ENCODE results near the gene OSBPL9. TPM values are rescaled to one million over a fixed set of nuclear protein-coding genes. Genes with fewer than 3 reads are reported as not detected.
"Not testable (repeated sequence)": the region's sequence is repeated elsewhere in the genome, so short reads cannot be mapped to it uniquely, and the experiment has no call there.

Gene OSBPL9
- polyA plus RNA-seq, 10 donors, result 41.7 to 76.2 (median 59.1) TPM

- DNase-seq, result peak in 1 of 3 donors; percentile 15
These were observed 10.8 kb upstream of the OSBPL9 start for GRCh38 chr1:51605961-51606723.

GRCh38 chr1:51607681-51608095 is 9.2 kb upstream of the OSBPL9 start:
- no peak for DNase-seq

GRCh38 chr1:51610104-51610503 is 6.8 kb upstream of the OSBPL9 start:
- not testable (repeated sequence) for DNase-seq

- no peak for DNase-seq
These were observed 6.3 kb upstream of the OSBPL9 start for GRCh38 chr1:51610637-51611036.

GRCh38 chr1:51612447-51612961 is 4.4 kb upstream of the OSBPL9 start:
- no peak for DNase-seq

- DNase-seq, result no peak
These were observed 1.1 kb upstream of the OSBPL9 start for GRCh38 chr1:51615780-51616291.

GRCh38 chr1:51616490-51616889 is 402 bp upstream of the OSBPL9 start:
- DNase-seq, result no peak

- no peak for DNase-seq
These were observed 1.8 kb downstream of the OSBPL9 start for GRCh38 chr1:51618715-51619114.

GRCh38 chr1:51620470-51620869 is 3.6 kb downstream of the OSBPL9 start:
- DNase-seq, result no peak

- no peak for DNase-seq
These were observed 4.3 kb downstream of the OSBPL9 start for GRCh38 chr1:51621161-51621560.

- DNase-seq, result no peak
These were observed 5.1 kb downstream of the OSBPL9 start for GRCh38 chr1:51621841-51622454.

- DNase-seq, result peak in 1 of 3 donors; percentile 38
These were observed 5.6 kb downstream of the OSBPL9 start for GRCh38 chr1:51622455-51622913.

- DNase-seq, result no peak
These were observed 6.1 kb downstream of the OSBPL9 start for GRCh38 chr1:51623025-51623424.

GRCh38 chr1:51623450-51623849 is 6.6 kb downstream of the OSBPL9 start:
- no peak for DNase-seq

- no peak for DNase-seq
These were observed 8.0 kb downstream of the OSBPL9 start for GRCh38 chr1:51624855-51625254.

GRCh38 chr1:51627672-51628071 is 10.8 kb downstream of the OSBPL9 start:
- peak in 1 of 3 donors; percentile 22 for DNase-seq

- DNase-seq, result no peak
These were observed 12.1 kb downstream of the OSBPL9 start for GRCh38 chr1:51628715-51629590.

GRCh38 chr1:51629918-51630317 is 13.0 kb downstream of the OSBPL9 start:
- DNase-seq, result no peak

GRCh38 chr1:51630393-51630792 is 13.5 kb downstream of the OSBPL9 start:
- DNase-seq, result no peak

- no peak for DNase-seq
These were observed 14.0 kb downstream of the OSBPL9 start for GRCh38 chr1:51630922-51631321.

GRCh38 chr1:51631747-51632146 is 14.9 kb downstream of the OSBPL9 start:
- DNase-seq, result no peak

GRCh38 chr1:51634618-51635017 is 17.7 kb downstream of the OSBPL9 start:
- DNase-seq, result no peak
